Measurements from ENCODE around the gene FBXL19.

DNA sequence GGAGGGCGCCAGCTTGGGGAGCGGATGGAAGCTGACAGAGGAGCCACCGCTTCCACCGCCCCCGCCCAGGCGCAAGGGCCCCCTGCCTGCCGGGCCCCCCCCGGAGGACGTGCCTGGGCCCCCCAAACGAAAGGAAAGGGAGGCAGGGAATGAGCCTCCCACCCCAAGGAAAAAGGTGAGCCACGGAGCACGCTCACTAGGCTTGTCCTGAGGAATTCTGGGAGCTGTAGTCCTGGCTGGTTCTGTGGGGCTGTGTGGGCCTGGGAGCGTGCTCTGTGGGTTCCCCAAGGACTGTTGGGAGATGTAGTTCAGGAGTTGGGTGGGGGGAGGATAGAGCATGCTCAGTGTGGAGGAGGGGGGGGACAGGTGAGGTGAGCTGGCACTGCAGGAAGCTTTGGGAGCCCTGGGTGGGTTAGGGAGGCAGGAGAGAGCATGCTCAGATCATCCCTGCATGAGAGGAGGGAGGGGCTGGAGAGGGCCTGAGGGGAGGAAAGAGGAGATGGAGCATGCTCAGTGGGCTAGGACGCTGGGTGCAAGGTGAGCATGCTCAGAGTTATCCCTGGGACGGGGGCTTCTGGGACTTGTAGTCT lies 4.5 kb downstream of the FBXL19 start:
- TF ChIP-seq, protein P1, sequence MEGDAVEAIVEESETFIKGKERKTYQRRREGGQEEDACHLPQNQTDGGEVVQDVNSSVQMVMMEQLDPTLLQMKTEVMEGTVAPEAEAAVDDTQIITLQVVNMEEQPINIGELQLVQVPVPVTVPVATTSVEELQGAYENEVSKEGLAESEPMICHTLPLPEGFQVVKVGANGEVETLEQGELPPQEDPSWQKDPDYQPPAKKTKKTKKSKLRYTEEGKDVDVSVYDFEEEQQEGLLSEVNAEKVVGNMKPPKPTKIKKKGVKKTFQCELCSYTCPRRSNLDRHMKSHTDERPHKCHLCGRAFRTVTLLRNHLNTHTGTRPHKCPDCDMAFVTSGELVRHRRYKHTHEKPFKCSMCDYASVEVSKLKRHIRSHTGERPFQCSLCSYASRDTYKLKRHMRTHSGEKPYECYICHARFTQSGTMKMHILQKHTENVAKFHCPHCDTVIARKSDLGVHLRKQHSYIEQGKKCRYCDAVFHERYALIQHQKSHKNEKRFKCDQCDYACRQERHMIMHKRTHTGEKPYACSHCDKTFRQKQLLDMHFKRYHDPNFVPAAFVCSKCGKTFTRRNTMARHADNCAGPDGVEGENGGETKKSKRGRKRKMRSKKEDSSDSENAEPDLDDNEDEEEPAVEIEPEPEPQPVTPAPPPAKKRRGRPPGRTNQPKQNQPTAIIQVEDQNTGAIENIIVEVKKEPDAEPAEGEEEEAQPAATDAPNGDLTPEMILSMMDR (IDR thresholded peaks at IDR 0.05; ENCODE audit: poor library complexity) = no peak
- no peak for TF ChIP-seq EZH2 (IDR thresholded peaks at IDR 0.05; ENCODE audit: borderline replicate concordance)
- TF ChIP-seq EZH2phosphoT487 (IDR thresholded peaks at IDR 0.05; ENCODE audit: low read depth, severe bottlenecking, unreplicated experiment) = no peak

Data from hepatocyte (in vitro differentiated cells).